Measurements from ENCODE around the gene WDR19. TPM values are rescaled to one million over a fixed set of nuclear protein-coding genes. Genes with fewer than 3 reads are reported as not detected.

The WDR19 gene
- total and polyA plus RNA-seq, 2 of the 4 experiments (the other 2 are of a cell fraction) = 16.0 to 22.6 TPM

- Histone ChIP-seq H4K20me1 (ENCODE audit: insufficient read depth, low read length) (no peaks in the 10 kb centered on the region), H3K4ac (ENCODE audit: low read depth, low read length) (no peak overlapping the region), H3K9ac (ENCODE audit: low read depth, low read length) (no peak overlapping the region), H3K14ac (replicated peaks; ENCODE audit: low read depth, low read length) (no peak overlapping the region), H3K4me2 (ENCODE audit: low read depth, low read length) (no peak overlapping the region), H3K4me3 (ENCODE audit: insufficient read depth, low read depth, low read length) (no peak overlapping the region), H2AK9ac (replicated peaks; ENCODE audit: low read depth, low read length, poor library complexity) (no peak overlapping the region), H2AK5ac (ENCODE audit: low read depth, low read length) (no peak overlapping the region), H3K27ac (ENCODE audit: insufficient read depth, low read length) (no peak overlapping the region), H4K91ac (ENCODE audit: insufficient read depth, low read depth, low read length) (no peak overlapping the region), H3K56ac (ENCODE audit: extremely low read depth, insufficient read depth, low read length) (no peak overlapping the region), H3K9me3 (ENCODE audit: control insufficient read depth, insufficient read depth, low read length) (no peaks in the 10 kb centered on the region), H2BK20ac (ENCODE audit: low read depth, low read length) (no peak overlapping the region), H4K8ac (ENCODE audit: low read depth in 2 of 2, low read length in 2 of 2) (no peak overlapping the region), H3K27me3 (ENCODE audit: control insufficient read depth, insufficient read depth, low read length) (no peaks in the 10 kb centered on the region), H3K18ac (ENCODE audit: low read depth, low read length) (no peak overlapping the region), H2AFZ (replicated peaks; ENCODE audit: low read length, poor library complexity) (no peak overlapping the region), H2BK15ac (ENCODE audit: low read depth, low read length) (no peak overlapping the region), H2BK5ac (ENCODE audit: low read depth, low read length, poor library complexity, severe bottlenecking) (no peak overlapping the region), H3K23ac (ENCODE audit: low read depth, low read length) (no peak overlapping the region), H3K36me3 (ENCODE audit: control insufficient read depth, insufficient read depth, low read length) (no peaks in the 10 kb centered on the region), H3K9me1 (ENCODE audit: insufficient read depth, low read length) (no peaks in the 10 kb centered on the region; the same call in none of the 2 replicates), H3K4me1 (ENCODE audit: control insufficient read depth, insufficient read depth, low read length) (no peaks in the 10 kb centered on the region), H3K79me1 (ENCODE audit: low read depth in 1 of 2, low read length in 2 of 2) (no peaks in the 10 kb centered on the region), H4K5ac (ENCODE audit: low read depth, low read length) (no peak overlapping the region), H2BK120ac (ENCODE audit: low read depth, low read length) (no peak overlapping the region)
- no CpG with 5 or more reads among the region's 4 CpGs for WGBS, 2 experiments (ENCODE audit: extremely low coverage in 2 of 2, insufficient read length in 1 of 2)
- ChIA-PET POLR2A (ENCODE audit: unreplicated experiment) (no interaction called here), CTCF (no interaction called here)
- DNase-seq (no peak), ATAC-seq (ENCODE audit: low read depth) (no peak)
- intact Hi-C loops (cut with micrococcal nuclease) = no loop called here
- BruUV-seq (replicated peaks) = no TSS peak
- dilution Hi-C loops (cut with HindIII; ENCODE audit: low sequenced_read_pairs, unreplicated experiment) = no loop called here
- in situ Hi-C loops (cut with MboI; ENCODE audit: low sequenced_read_pairs) = no loop called here
- no peak for TF ChIP-seq POLR2A (IDR thresholded peaks at IDR 0.05; ENCODE audit: low read depth, low read length)
- no peak for TF ChIP-seq NFE2L2 (IDR thresholded peaks at IDR 0.05; ENCODE audit: low read depth, low read length)
- no peak for TF ChIP-seq RAD21 (IDR thresholded peaks at IDR 0.05; ENCODE audit: low read length)
- TF ChIP-seq RFX5 (IDR thresholded peaks at IDR 0.05; ENCODE audit: low read depth, low read length) = no peak
- TF ChIP-seq ELK1 (IDR thresholded peaks at IDR 0.05; ENCODE audit: borderline replicate concordance, low read depth, low read length) = no peak
- no peak for TF ChIP-seq CTCF (conservative IDR thresholded peaks at IDR 0.05; ENCODE audit: low read depth, low read length)
- TF ChIP-seq FOS (IDR thresholded peaks at IDR 0.05; ENCODE audit: low read depth, low read length) = no peak
- 0 out of 2 replicates have a peak, but pooled peaks have one; percentile 13 for TF ChIP-seq MAFK (IDR thresholded peaks at IDR 0.05; ENCODE audit: low read depth, low read length)
These were observed 46.0 kb downstream of the WDR19 start for GRCh38 chr4:39228377-39228776.

All from IMR-90 (cell line).